GM19397 (cell line): ENCODE data around the gene RANBP1.
A peak's percentile ranks its signal among the peaks of the same experiment; 100 is the strongest.

Experiments
- ATAC-seq: cut with Tn5 transposase; IDR thresholded peaks from one replicate; pipeline ENCODE4 v1.9.1; 2021; ENCODE audit warnings: mild to moderate bottlenecking, moderate library complexity; ENCODE audit not compliant: unreplicated experiment

RANBP1 gene

GRCh38 chr22:20106849-20107237 lies 9.1 kb upstream of the RANBP1 start:
- ATAC-seq, result no peak

GRCh38 chr22:20107471-20107901 lies 8.4 kb upstream of the RANBP1 start:
- no peak for ATAC-seq

- ATAC-seq, result no peak
These were observed 7.8 kb upstream of the RANBP1 start for GRCh38 chr22:20107951-20108756.

GRCh38 chr22:20108757-20109230 lies 7.1 kb upstream of the RANBP1 start:
- no peak for ATAC-seq

- ATAC-seq, result no peak
These were observed 6.2 kb upstream of the RANBP1 start for GRCh38 chr22:20109411-20110358.

GRCh38 chr22:20110359-20110985 lies 5.4 kb upstream of the RANBP1 start:
- ATAC-seq, result no peak

- no peak for ATAC-seq
These were observed 4.7 kb upstream of the RANBP1 start for GRCh38 chr22:20111045-20111688.

- no peak for ATAC-seq
These were observed 3.9 kb upstream of the RANBP1 start for GRCh38 chr22:20111689-20112622.

- ATAC-seq, result no peak
These were observed 3.0 kb upstream of the RANBP1 start for GRCh38 chr22:20112623-20113511.

GRCh38 chr22:20113551-20114310 lies 2.2 kb upstream of the RANBP1 start:
- no peak for ATAC-seq

- ATAC-seq, result no peak
These were observed 1.1 kb upstream of the RANBP1 start for GRCh38 chr22:20114506-20115475.

- no peak for ATAC-seq
These were observed 559 bp downstream of the RANBP1 start for GRCh38 chr22:20116376-20116950.

GRCh38 chr22:20116951-20117632 lies 1.2 kb downstream of the RANBP1 start, which contains the start of gene TRMT2A:
TRMT2A (minus strand) TSS chr22:20117226; CDS start chr22:20116906, 320 bp downstream.
- peak; percentile 76 for ATAC-seq

GRCh38 chr22:20117633-20118299 lies 1.9 kb downstream of the RANBP1 start:
- ATAC-seq, result peak; percentile 19
